Hepatocyte (in vitro differentiated cells): ENCODE results near the gene GRAMD1C. TPM values are rescaled to one million over a fixed set of nuclear protein-coding genes. Genes with fewer than 3 reads are reported as not detected.

Source experiments
- DNase-seq: peaks from one replicate; pipeline ENCODE4 v3.0.0-alpha.2; 2016; ENCODE audit warnings: low spot score
- H2AFZ ChIP-seq: fragments of 200-600 bp; sonication (generic); 2 replicates; pipeline ENCODE4 v1.6.0; 2016; ENCODE audit warnings: antibody characterized with exemption, mild to moderate bottlenecking
- H3K27ac ChIP-seq: fragments of 200-600 bp; sonication (generic); 2 replicates; pipeline ENCODE4 v1.5.1; 2016; ENCODE audit warnings: mild to moderate bottlenecking
- H3K27me3 ChIP-seq: fragments of 200-600 bp; sonication (generic); 2 replicates; pipeline ENCODE4 v1.6.1; 2016
- H3K36me3 ChIP-seq: fragments of 200-600 bp; sonication (generic); replicated peaks from 2 replicates; pipeline ENCODE4 v1.5.1; 2016; ENCODE audit warnings: low read depth; ENCODE audit not compliant: insufficient read depth
- H3K4me1 ChIP-seq: fragments of 200-600 bp; sonication (generic); 2 replicates; pipeline ENCODE4 v1.5.1; 2016; ENCODE audit warnings: mild to moderate bottlenecking, moderate library complexity; ENCODE audit not compliant: insufficient read depth
- H3K4me2 ChIP-seq: fragments of 200-600 bp; sonication (generic); 2 replicates; pipeline ENCODE4 v1.6.0; 2016
- H3K4me3 ChIP-seq: fragments of 200-600 bp; sonication (generic); 2 replicates; pipeline ENCODE4 v1.5.1; 2016; ENCODE audit warnings: mild to moderate bottlenecking
- H3K79me2 ChIP-seq: fragments of 200-600 bp; sonication (generic); 2 replicates; pipeline ENCODE4 v1.6.0; 2017; ENCODE audit warnings: mild to moderate bottlenecking
- H3K9me2 ChIP-seq: fragments of 200-600 bp; sonication (generic); replicated peaks from 2 replicates; pipeline ENCODE4 v1.6.0; 2017; ENCODE audit warnings: mild to moderate bottlenecking; ENCODE audit not compliant: insufficient read depth
- H3K9me3 ChIP-seq: fragments of 200-600 bp; sonication (generic); 2 replicates; pipeline ENCODE4 v1.5.1; 2016; ENCODE audit warnings: low read depth, mild to moderate bottlenecking
- H4K20me1 ChIP-seq: fragments of 200-600 bp; sonication (generic); 2 replicates; pipeline ENCODE4 v1.6.0; 2016; ENCODE audit warnings: mild to moderate bottlenecking; ENCODE audit not compliant: insufficient read depth, poor library complexity, severe bottlenecking
- CTCF ChIP-seq: fragments of 200-600 bp; sonication (generic); IDR thresholded peaks from 2 replicates; pipeline ENCODE4 v1.5.1; 2016; ENCODE audit warnings: antibody characterized with exemption, mild to moderate bottlenecking; ENCODE audit not compliant: poor library complexity
- EZH2 ChIP-seq: fragments of 200-600 bp; sonication (generic); IDR thresholded peaks from 2 replicates; pipeline ENCODE4 v1.6.1; 2016; ENCODE audit warnings: antibody characterized with exemption, mild to moderate bottlenecking, borderline replicate concordance
- EZH2phosphoT487 ChIP-seq: fragments of 200-600 bp; sonication (generic); IDR thresholded peaks from one replicate; pipeline ENCODE4 v1.6.1; 2018; ENCODE audit warnings: antibody characterized with exemption, mild to moderate bottlenecking, low read depth, moderate library complexity; ENCODE audit not compliant: unreplicated experiment, severe bottlenecking
- WGBS: methylation state at CpG from one replicate; pipeline ENCODE4 v1.1.6; 2016; ENCODE audit warnings: low lambda C conversion rate; ENCODE audit errors: missing lambda C conversion rate; 5-methylcytosine and 5-hydroxymethylcytosine counted together
- polyA plus RNA-seq: library from polyadenylated mRNA; unstranded; fragments of >200 nt; fragmentation: Nextera tagmentation; extraction: Ambion mirVana; gene quantifications from 2 replicates; pipeline ENCODE4 v1.2.1, GENCODE V29; 2016
- total RNA-seq: library from RNA; depleted of rRNA; stranded (reverse); fragments of >200 nt; gene quantifications from 2 replicates; pipeline ENCODE4 v1.2.3, GENCODE V29; 2014

Gene GRAMD1C
- total and polyA plus RNA-seq, 2 experiments from 2014 or later, result 0.97 to 2.8 TPM

DNA sequence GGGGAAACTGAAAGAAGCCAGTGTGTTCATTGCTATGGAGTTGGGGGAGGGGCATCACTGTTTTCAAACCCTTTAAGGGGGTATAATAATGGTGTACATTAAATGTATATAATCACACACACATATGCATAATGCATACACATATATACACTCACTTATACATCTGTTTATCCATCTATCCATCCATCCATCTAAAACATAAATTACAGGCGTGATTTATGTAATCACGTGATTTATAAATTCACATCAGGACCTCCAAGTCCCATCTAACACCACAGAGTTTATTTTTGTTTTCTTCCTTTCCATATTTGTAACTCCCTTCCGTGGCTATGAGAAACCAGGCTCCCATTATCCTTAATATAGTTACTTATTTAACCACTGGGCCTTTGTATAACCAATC, 39.8 kb downstream of the GRAMD1C start:
- no peaks in the 10 kb centered on the region for H3K9me2 ChIP-seq
- H4K20me1 ChIP-seq, result no peaks in the 10 kb centered on the region
- no peak overlapping the region for H3K27ac ChIP-seq
- no peak overlapping the region for H3K4me3 ChIP-seq
- no peaks in the 10 kb centered on the region for H3K27me3 ChIP-seq
- no peaks in the 10 kb centered on the region for H3K36me3 ChIP-seq
- H3K4me2 ChIP-seq, result no peak overlapping the region
- H2AFZ ChIP-seq, result no peak overlapping the region
- no peaks in the 10 kb centered on the region for H3K79me2 ChIP-seq
- H3K9me3 ChIP-seq, result no peaks in the 10 kb centered on the region
- no peaks in the 10 kb centered on the region for H3K4me1 ChIP-seq
- DNase-seq, result no peak
- 92% methylated on average over 3 of the region's 3 CpGs for WGBS
- TF ChIP-seq EZH2 (no peak), CTCF (no peak), EZH2phosphoT487 (no peak)

- TF ChIP-seq EZH2 (no peak), EZH2phosphoT487 (no peak), CTCF (no peak)
- H3K36me3 ChIP-seq, result no peaks in the 10 kb centered on the region
- H3K9me2 ChIP-seq, result no peaks in the 10 kb centered on the region
- DNase-seq, result no peak
- no peak overlapping the region for H3K4me3 ChIP-seq
- H3K79me2 ChIP-seq, result no peaks in the 10 kb centered on the region
- H3K27me3 ChIP-seq, result no peaks in the 10 kb centered on the region
- H4K20me1 ChIP-seq, result no peaks in the 10 kb centered on the region
- no peaks in the 10 kb centered on the region for H3K4me1 ChIP-seq
- H3K4me2 ChIP-seq, result no peak overlapping the region
- 97% methylated on average over 10 of the region's 30 CpGs for WGBS
- no peaks in the 10 kb centered on the region for H3K9me3 ChIP-seq
- no peak overlapping the region for H3K27ac ChIP-seq
- H2AFZ ChIP-seq, result no peak overlapping the region
Measured at GRCh38 chr3:113885050-113885449, 46.5 kb downstream of the GRAMD1C start.

DNA sequence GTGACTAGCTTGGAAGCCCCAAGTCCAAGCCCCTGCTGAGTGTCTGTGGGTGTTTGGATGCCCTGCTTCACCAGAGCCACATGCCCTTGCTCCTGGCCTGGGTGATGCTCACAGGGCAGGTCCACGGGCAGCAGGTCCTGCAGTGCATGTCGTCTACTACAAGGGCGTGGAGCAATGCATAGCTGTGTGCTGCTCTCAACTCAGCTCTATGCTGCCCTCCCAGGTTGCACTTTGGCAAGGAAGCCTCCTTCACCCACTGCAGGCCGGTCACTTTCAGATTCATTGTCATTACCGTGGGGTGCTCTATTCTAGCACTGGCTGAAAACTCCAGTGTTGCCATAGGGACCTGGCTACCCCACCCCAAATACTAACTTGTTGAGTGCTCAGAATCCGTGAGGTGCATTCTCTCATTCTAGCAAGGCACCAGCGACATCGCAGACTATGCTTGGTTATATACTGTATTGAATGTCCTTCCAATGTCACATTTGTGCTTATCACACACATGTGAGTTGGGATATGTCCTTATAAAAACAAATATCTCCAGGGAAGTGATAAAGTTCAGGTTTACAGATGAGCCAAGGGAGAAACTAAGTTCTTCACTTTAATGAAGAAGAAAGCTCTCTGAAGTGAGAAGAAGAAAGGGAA, 51.8 kb downstream of the GRAMD1C start:
- Histone ChIP-seq H4K20me1 (no peaks in the 10 kb centered on the region), H3K9me3 (no peaks in the 10 kb centered on the region), H3K4me3 (no peak overlapping the region), H3K4me1 (no peaks in the 10 kb centered on the region), H3K9me2 (no peaks in the 10 kb centered on the region), H3K27me3 (no peaks in the 10 kb centered on the region), H3K79me2 (no peaks in the 10 kb centered on the region), H3K4me2 (no peak overlapping the region), H3K27ac (no peak overlapping the region), H3K36me3 (no peaks in the 10 kb centered on the region), H2AFZ (no peak overlapping the region)
- whole genome bisulfite sequencing, result 73% methylated on average over 8 of the region's 8 CpGs
- TF ChIP-seq EZH2 (no peak), CTCF (no peak), EZH2phosphoT487 (no peak)
- DNase-seq, result peak; percentile 13

DNA sequence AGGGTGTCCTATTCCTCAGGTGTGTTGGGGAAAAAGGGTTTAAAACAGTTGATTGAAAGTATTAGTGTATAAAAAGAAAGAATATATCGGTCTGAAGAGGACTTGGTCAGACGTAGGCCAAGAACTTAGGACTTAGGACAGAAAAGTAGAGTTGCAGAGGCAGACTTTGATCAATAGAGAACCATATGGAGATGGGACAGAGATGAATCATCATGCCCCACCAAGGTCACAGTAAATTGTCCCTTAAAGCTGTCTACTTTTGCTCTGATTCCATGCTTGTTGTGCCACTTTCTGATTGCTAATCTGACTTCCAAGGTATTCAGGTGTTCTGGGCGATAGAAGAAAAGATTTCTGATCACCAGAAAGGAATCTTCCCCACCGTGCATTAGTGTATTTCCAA, 56.3 kb downstream of the GRAMD1C start:
- Histone ChIP-seq H3K27ac (no peak overlapping the region), H3K27me3 (no peaks in the 10 kb centered on the region), H3K4me3 (no peak overlapping the region), H3K79me2 (no peaks in the 10 kb centered on the region), H3K9me3 (no peaks in the 10 kb centered on the region), H3K4me1 (no peaks in the 10 kb centered on the region), H2AFZ (no peak overlapping the region), H4K20me1 (no peaks in the 10 kb centered on the region), H3K36me3 (no peaks in the 10 kb centered on the region), H3K9me2 (no peaks in the 10 kb centered on the region), H3K4me2 (no peak overlapping the region)
- whole genome bisulfite sequencing, result 89% methylated on average over 4 of the region's 4 CpGs
- no peak for DNase-seq
- TF ChIP-seq EZH2phosphoT487, result no peak
- no peak for TF ChIP-seq CTCF
- TF ChIP-seq EZH2, result no peak
